Measurements from ENCODE around the gene TNFRSF19.
"Not testable (repeated sequence)": the region's sequence is repeated elsewhere in the genome, so short reads cannot be mapped to it uniquely, and the experiment has no call there.

The TNFRSF19 gene

DNA sequence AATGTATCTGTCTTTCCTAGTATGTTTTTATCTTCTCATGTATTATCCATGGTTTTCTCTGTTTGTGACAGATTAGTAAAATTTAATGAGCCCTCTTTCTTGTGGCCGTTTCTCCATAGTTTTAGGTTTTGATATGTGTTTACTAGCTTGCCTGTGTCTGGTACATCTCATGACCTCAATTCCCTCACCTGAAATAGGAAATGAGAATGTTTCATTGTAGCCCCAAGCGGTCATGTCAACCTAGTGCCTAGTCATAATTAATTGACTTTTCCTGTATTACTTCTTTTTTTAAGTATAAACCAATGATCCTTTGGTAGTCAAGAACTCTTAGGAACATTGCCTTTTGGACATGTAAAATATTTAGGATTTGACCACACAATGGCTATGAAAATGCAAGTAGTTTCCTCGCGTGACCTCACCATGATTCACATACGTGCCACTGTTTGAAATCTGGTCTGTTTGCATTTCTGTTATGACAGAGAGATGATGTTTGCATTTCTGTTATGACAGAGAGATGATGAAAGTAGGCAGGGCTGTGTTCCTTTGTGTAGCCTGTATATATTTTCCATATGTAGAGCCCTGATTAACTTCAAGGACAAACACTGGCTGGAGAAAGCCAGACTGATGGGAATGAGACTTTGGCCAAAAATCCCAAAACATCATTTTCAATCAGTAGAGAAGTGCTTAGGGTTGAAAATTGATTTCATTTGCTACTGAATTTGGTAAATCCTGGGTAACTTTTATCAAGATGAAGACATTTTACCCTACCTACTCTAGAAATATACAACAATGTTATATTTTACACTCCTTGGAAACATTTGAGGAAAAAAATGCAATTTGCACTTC lies 104.8 kb downstream of the TNFRSF19 start:
- H4K8ac ChIP-seq (ENCODE audit: low read depth, low read length), result no peak overlapping the region
- peaks cover 4 to 9% of the 10 kb centered on the region in 2 donors for H3K4me1 ChIP-seq (ENCODE audit: control insufficient read depth in 2 of 2, insufficient read depth in 1 of 2, low read depth in 1 of 2, low read length in 2 of 2)
- WGBS, 2 donors (ENCODE audit: extremely low coverage in 2 of 2, insufficient read length in 2 of 2, insufficient replicate concordance in 1 of 2), result no CpG with 5 or more reads among the region's 5 CpGs
- no peak overlapping the region for H2AK5ac ChIP-seq (ENCODE audit: low read depth, low read length)
- no peak for DNase-seq (ENCODE audit: low spot score)
- H2AFZ ChIP-seq (ENCODE audit: low read length), result no peak overlapping the region
- no peaks in the 10 kb centered on the region for H3K27me3 ChIP-seq (ENCODE audit: control insufficient read depth in 3 of 3, insufficient read depth in 3 of 3, low read depth in 1 of 3, low read length in 3 of 3)
- no peak overlapping the region for H3K14ac ChIP-seq (ENCODE audit: low read length)
- no peak overlapping the region for H3K23ac ChIP-seq (ENCODE audit: low read depth, low read length, poor library complexity)
- no peak overlapping the region for H3K4me2 ChIP-seq (ENCODE audit: insufficient read depth, low read length, poor library complexity, severe bottlenecking)
- no peak overlapping the region for H3K4ac ChIP-seq (ENCODE audit: low read length)
- no peak overlapping the region for H2BK15ac ChIP-seq (ENCODE audit: low read length)
- no peak overlapping the region for H3K9ac ChIP-seq (ENCODE audit: low read depth, low read length, poor library complexity)
- peaks cover 3 to 4% of the 10 kb centered on the region in 2 donors for H3K9me3 ChIP-seq (replicated peaks in 1 of 2; ENCODE audit: control insufficient read depth in 2 of 2, insufficient read depth in 1 of 2, low read depth in 1 of 2, low read length in 2 of 2)
- H3K36me3 ChIP-seq (replicated peaks in 1 of 2; ENCODE audit: control insufficient read depth in 2 of 2, insufficient read depth in 2 of 2, low read length in 2 of 2), result no peaks in the 10 kb centered on the region
- no peaks in the 10 kb centered on the region for H3K79me1 ChIP-seq (ENCODE audit: low read depth, low read length)
- no peak overlapping the region for H2BK120ac ChIP-seq (ENCODE audit: low read depth, low read length)
- H3K27ac ChIP-seq (replicated peaks; ENCODE audit: low read length), result no peak overlapping the region
- H3K18ac ChIP-seq (ENCODE audit: low read length), result no peak overlapping the region
- H3K4me3 ChIP-seq (ENCODE audit: low read length in 2 of 2), result no peak overlapping the region
- no peak overlapping the region for H2BK12ac ChIP-seq (ENCODE audit: low read length)
- H4K91ac ChIP-seq (ENCODE audit: low read depth, low read length, poor library complexity), result no peak overlapping the region
- H2BK5ac ChIP-seq (ENCODE audit: low read length), result no peak overlapping the region

DNA sequence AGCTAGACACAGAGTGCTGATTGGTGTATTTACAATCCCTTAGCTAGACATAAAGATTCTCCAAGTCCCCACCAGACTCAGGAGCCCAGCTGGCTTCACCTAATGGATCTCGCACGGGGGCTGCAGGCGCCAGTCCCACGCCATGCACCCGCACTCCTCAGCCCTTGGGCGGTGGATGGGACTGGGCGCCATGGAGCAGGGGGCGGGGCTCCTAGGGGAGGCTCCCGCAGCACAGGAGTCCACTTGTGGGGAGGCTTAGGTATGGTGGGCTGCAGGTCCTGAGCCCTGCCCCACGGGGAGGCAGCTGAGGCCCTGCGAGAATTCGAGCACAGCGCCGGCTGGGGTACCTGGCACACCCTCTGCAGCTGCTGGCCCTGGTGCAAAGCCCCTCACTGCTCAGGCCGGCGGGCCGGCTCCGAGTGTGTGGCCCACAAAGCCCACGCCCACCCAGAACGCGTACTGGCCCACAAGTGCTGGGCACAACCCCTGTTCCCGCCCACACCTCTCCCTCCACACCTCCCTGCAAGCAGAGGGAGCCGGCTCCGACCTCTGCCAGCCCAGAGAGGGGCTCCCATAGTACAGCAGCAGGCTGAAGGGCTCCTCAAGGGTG lies 107.6 kb downstream of the TNFRSF19 start:
- not testable (repeated sequence) for H2BK12ac ChIP-seq (ENCODE audit: low read length); H3K4me2 ChIP-seq (ENCODE audit: insufficient read depth, low read length, poor library complexity, severe bottlenecking); H3K4ac ChIP-seq (ENCODE audit: low read length); H3K23ac ChIP-seq (ENCODE audit: low read depth, low read length, poor library complexity); H3K27ac ChIP-seq (replicated peaks; ENCODE audit: low read length); H3K36me3 ChIP-seq (replicated peaks in 1 of 2; ENCODE audit: control insufficient read depth in 2 of 2, insufficient read depth in 2 of 2, low read length in 2 of 2); H3K9me3 ChIP-seq (replicated peaks in 1 of 2; ENCODE audit: control insufficient read depth in 2 of 2, insufficient read depth in 1 of 2, low read depth in 1 of 2, low read length in 2 of 2); H3K4me3 ChIP-seq (ENCODE audit: low read length in 2 of 2); DNase-seq (ENCODE audit: low spot score); H3K27me3 ChIP-seq (ENCODE audit: control insufficient read depth in 3 of 3, insufficient read depth in 3 of 3, low read depth in 1 of 3, low read length in 3 of 3); H4K8ac ChIP-seq (ENCODE audit: low read depth, low read length); H2BK15ac ChIP-seq (ENCODE audit: low read length); H2AK5ac ChIP-seq (ENCODE audit: low read depth, low read length); H3K18ac ChIP-seq (ENCODE audit: low read length); H3K14ac ChIP-seq (ENCODE audit: low read length); H2BK5ac ChIP-seq (ENCODE audit: low read length); H3K79me1 ChIP-seq (ENCODE audit: low read depth, low read length); H3K9ac ChIP-seq (ENCODE audit: low read depth, low read length, poor library complexity); H2AFZ ChIP-seq (ENCODE audit: low read length); H2BK120ac ChIP-seq (ENCODE audit: low read depth, low read length); H4K91ac ChIP-seq (ENCODE audit: low read depth, low read length, poor library complexity)
- H3K4me1 ChIP-seq (ENCODE audit: control insufficient read depth in 2 of 2, insufficient read depth in 1 of 2, low read depth in 1 of 2, low read length in 2 of 2), result peaks cover 5 to 12% of the 10 kb centered on the region in 2 donors
- no CpG with 5 or more reads among the region's 24 CpGs for WGBS, 2 donors (ENCODE audit: extremely low coverage in 2 of 2, insufficient read length in 2 of 2, insufficient replicate concordance in 1 of 2)

DNA sequence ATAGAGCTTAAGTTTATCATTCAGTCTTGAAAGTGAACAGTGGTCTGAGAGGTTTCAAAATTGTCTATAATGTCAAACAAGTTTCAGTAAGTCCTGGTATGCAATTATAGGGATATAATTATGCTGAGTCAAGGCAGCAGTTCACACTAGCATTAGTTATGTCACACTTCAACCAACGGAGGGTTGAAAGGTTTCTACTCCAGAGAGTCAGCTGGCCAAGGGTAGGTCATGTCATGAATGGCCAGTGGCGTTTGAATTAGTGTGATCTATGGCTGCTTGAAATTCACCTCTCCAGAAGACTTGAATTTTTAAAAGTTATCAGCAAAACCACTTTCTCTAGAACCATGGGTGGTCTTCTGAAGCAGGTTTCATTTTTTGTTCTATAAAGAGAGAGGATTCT lies 108.6 kb downstream of the TNFRSF19 start:
- DNase-seq (ENCODE audit: low spot score), result no peak
- Histone ChIP-seq H4K8ac (ENCODE audit: low read depth, low read length) (no peak overlapping the region), H3K4me1 (ENCODE audit: control insufficient read depth in 2 of 2, insufficient read depth in 1 of 2, low read depth in 1 of 2, low read length in 2 of 2) (peaks cover 2 to 7% of the 10 kb centered on the region in 2 donors), H3K9ac (ENCODE audit: low read depth, low read length, poor library complexity) (no peak overlapping the region), H2AFZ (ENCODE audit: low read length) (no peak overlapping the region), H3K27ac (replicated peaks; ENCODE audit: low read length) (no peak overlapping the region), H3K9me3 (replicated peaks in 1 of 2; ENCODE audit: control insufficient read depth in 2 of 2, insufficient read depth in 1 of 2, low read depth in 1 of 2, low read length in 2 of 2) (peaks cover 3 to 8% of the 10 kb centered on the region in 2 donors), H3K36me3 (replicated peaks in 1 of 2; ENCODE audit: control insufficient read depth in 2 of 2, insufficient read depth in 2 of 2, low read length in 2 of 2) (no peaks in the 10 kb centered on the region), H3K18ac (ENCODE audit: low read length) (no peak overlapping the region), H2BK12ac (ENCODE audit: low read length) (no peak overlapping the region), H4K91ac (ENCODE audit: low read depth, low read length, poor library complexity) (no peak overlapping the region), H2BK5ac (ENCODE audit: low read length) (no peak overlapping the region), H3K4me3 (ENCODE audit: low read length in 2 of 2) (no peak overlapping the region), H3K79me1 (ENCODE audit: low read depth, low read length) (no peaks in the 10 kb centered on the region), H3K4me2 (ENCODE audit: insufficient read depth, low read length, poor library complexity, severe bottlenecking) (no peak overlapping the region), H3K4ac (ENCODE audit: low read length) (no peak overlapping the region), H2BK15ac (ENCODE audit: low read length) (no peak overlapping the region), H2AK5ac (ENCODE audit: low read depth, low read length) (no peak overlapping the region), H3K14ac (ENCODE audit: low read length) (no peak overlapping the region), H3K27me3 (ENCODE audit: control insufficient read depth in 3 of 3, insufficient read depth in 3 of 3, low read depth in 1 of 3, low read length in 3 of 3) (no peaks in the 10 kb centered on the region), H2BK120ac (ENCODE audit: low read depth, low read length) (no peak overlapping the region), H3K23ac (ENCODE audit: low read depth, low read length, poor library complexity) (no peak overlapping the region)
- no CpG with 5 or more reads among the region's 2 CpGs for WGBS, 2 donors (ENCODE audit: extremely low coverage in 2 of 2, insufficient read length in 2 of 2, insufficient replicate concordance in 1 of 2)

DNA sequence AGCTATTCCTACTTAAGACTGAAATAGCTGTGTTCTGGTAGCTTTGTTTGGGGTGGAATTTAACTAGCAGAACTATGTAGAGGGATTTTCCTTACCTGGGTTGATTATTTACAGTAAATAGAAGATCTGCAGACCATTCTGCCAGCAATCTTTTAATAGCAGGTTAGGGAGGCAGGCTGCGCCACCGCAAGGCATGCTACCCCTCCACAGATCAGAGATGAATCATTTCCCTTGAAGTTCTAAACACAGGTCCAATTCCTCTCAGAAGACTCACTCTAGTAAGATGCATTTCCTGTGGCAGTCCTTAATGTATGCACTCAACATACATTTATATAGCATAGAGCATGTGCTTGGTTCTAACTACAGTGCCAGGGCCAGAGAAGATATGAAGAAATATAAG lies 109.0 kb downstream of the TNFRSF19 start:
- Histone ChIP-seq H3K18ac (ENCODE audit: low read length) (no peak overlapping the region), H3K23ac (ENCODE audit: low read depth, low read length, poor library complexity) (no peak overlapping the region), H4K8ac (ENCODE audit: low read depth, low read length) (no peak overlapping the region), H2BK120ac (ENCODE audit: low read depth, low read length) (no peak overlapping the region), H2BK12ac (ENCODE audit: low read length) (no peak overlapping the region), H3K9me3 (replicated peaks in 1 of 2; ENCODE audit: control insufficient read depth in 2 of 2, insufficient read depth in 1 of 2, low read depth in 1 of 2, low read length in 2 of 2) (peaks cover 3 to 8% of the 10 kb centered on the region in 2 donors), H2BK15ac (ENCODE audit: low read length) (no peak overlapping the region), H4K91ac (ENCODE audit: low read depth, low read length, poor library complexity) (no peak overlapping the region), H2AK5ac (ENCODE audit: low read depth, low read length) (no peak overlapping the region), H3K4me1 (ENCODE audit: control insufficient read depth in 2 of 2, insufficient read depth in 1 of 2, low read depth in 1 of 2, low read length in 2 of 2) (peaks cover 2 to 4% of the 10 kb centered on the region in 2 donors), H3K4me3 (ENCODE audit: low read length in 2 of 2) (no peak overlapping the region), H3K27me3 (ENCODE audit: control insufficient read depth in 3 of 3, insufficient read depth in 3 of 3, low read depth in 1 of 3, low read length in 3 of 3) (no peaks in the 10 kb centered on the region), H3K27ac (replicated peaks; ENCODE audit: low read length) (no peak overlapping the region), H3K9ac (ENCODE audit: low read depth, low read length, poor library complexity) (no peak overlapping the region), H2AFZ (ENCODE audit: low read length) (no peak overlapping the region), H3K79me1 (ENCODE audit: low read depth, low read length) (no peaks in the 10 kb centered on the region), H3K4me2 (ENCODE audit: insufficient read depth, low read length, poor library complexity, severe bottlenecking) (no peak overlapping the region), H2BK5ac (ENCODE audit: low read length) (no peak overlapping the region), H3K4ac (ENCODE audit: low read length) (no peak overlapping the region), H3K14ac (ENCODE audit: low read length) (no peak overlapping the region), H3K36me3 (replicated peaks in 1 of 2; ENCODE audit: control insufficient read depth in 2 of 2, insufficient read depth in 2 of 2, low read length in 2 of 2) (no peaks in the 10 kb centered on the region)
- no peak for DNase-seq (ENCODE audit: low spot score)
- no CpG with 5 or more reads among the region's 2 CpGs for WGBS, 2 donors (ENCODE audit: extremely low coverage in 2 of 2, insufficient read length in 2 of 2, insufficient replicate concordance in 1 of 2)

Measured in neuronal stem cell (in vitro differentiated cells).